GM12801 (cell line): ENCODE results near the gene NCK2.

ENCODE experiments used
- CTCF ChIP-seq: IDR thresholded peaks from one replicate; pipeline ENCODE4 v1.5.1; 2011; ENCODE audit warnings: control low read depth; ENCODE audit not compliant: insufficient read length; ENCODE audit errors: extremely low read depth

Gene NCK2

DNA sequence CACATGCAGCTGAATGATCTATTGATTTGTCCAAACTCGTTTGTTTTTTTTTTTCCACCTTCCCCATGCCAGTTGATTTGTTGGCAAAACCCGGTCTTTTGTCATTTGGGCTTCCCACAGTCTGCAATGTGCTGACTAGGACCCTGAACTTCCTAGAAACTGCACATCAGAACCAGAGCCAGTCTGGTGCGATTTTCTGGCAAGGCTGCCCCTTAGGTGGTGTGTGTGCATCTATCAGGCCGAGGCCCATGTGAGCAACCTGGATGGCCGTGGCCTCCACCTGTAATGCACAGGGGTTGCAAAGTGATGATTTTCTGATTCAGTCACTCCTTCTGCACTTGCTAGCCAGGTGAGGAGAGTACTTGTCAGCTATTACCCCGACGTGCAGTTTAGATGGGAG is 47.8 kb downstream of the NCK2 start:
- TF ChIP-seq CTCF = no peak

- TF ChIP-seq CTCF = no peak
Observed at GRCh38 chr2:105793196-105793975, 48.7 kb downstream of the NCK2 start.

DNA sequence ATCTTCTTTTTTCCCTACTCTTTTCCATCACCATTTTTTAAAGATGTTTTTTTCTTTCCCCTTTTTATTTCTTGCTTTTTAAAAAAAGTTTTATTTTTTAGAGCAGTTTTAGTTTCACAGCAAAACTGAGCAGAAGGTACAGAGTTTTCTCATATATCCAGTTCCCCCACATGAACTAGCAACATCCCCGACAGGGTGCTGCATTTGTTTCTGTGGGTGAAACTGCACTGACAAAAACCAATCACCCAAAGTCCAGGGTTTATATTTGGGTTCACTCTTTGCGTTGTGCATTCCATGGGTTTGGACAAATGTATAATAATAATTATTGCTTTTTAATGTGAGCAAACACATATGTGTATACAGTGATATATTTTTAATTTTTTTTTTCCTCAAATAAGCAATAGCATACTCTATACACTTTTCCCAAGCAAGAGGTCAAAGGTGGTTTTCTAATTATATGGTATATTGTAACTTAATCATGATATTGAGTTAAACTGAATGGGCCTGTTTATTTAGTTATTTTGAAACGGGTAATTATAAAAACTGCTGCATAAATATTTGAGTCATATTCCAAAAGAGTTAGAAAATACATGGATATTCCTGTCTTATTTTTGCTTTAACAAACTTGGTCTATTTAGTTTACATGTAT is 50.3 kb downstream of the NCK2 start:
- no peak for TF ChIP-seq CTCF

DNA sequence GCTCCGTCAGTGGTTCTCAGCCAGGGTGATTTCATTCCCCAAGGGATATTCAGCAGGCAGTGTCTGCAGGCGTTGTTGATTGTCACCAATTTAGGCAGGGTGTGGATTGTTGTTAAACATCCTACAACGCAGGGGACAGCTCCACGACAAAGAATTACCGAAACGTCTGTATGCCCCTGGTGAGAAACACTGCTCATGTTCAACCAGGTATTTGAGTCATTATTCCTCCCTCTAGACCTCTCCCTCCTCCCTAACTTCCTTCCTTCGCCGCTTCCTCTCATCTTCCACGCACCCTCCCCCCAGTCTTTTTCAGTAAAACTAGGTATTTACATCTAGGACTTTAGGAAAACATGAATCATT is 50.8 kb downstream of the NCK2 start:
- TF ChIP-seq CTCF = no peak

DNA sequence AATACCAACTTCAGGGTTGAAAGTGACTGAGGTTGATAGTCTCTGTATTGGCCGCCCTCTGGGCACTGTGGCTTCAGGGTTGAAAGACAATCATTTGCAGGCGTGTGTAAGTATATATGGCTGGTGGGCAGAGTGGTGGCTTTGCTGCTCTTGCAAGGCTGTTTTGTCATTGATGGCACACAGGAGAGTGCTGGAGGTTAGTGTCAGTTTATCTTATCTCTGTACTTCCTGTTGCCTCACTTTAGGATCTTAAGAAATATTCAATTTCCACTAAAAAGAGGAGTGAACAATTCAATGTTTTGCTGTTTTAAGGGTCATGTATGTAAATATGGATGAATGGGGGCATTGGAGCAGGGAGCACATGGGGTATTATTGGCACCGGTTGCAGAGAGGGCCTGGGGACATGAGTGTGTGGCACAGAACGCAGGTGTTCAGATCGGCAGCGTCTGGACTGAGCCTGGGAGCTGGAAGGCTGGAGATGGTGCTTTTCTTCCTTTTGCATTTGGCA is 51.5 kb downstream of the NCK2 start:
- no peak for TF ChIP-seq CTCF

DNA sequence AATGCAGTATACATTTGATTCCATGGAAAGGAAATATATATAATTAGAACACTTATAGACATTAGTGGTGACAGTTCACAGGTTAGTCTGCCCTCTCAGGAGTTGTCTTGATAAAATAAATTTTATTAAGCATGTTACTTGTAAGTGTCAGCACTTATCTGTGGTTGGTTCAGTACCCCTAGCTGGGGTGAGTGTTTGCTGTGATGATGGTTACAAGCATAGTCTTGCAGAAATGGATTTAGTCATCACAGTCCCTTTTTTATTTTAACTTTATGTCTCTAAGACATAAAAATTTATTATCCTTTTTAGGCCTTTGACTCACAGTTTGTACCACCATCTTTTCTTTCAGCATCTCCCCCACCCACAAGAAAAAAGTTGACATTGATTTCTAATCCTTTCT is 52.1 kb downstream of the NCK2 start:
- TF ChIP-seq CTCF = no peak

- no peak for TF ChIP-seq CTCF
Observed at GRCh38 chr2:105797298-105797819, 52.6 kb downstream of the NCK2 start.
